Colonic mucosa (tissue), 4 donors: Measurements from ENCODE around the gene PDSS2. TPM values are rescaled to one million over a fixed set of nuclear protein-coding genes. Genes with fewer than 3 reads are reported as not detected.

Experiments used
- DNase-seq: peaks from one replicate; pipeline ENCODE4 v3.0.0-alpha.2; 2020
- H3K27ac ChIP-seq: fragments of 200-600 bp; one replicate; pipeline ENCODE4 v1.8.0; 2021
- H3K27me3 ChIP-seq: fragments of 200-600 bp; one replicate; pipeline ENCODE4 v1.8.0; 2021
- H3K36me3 ChIP-seq: fragments of 200-600 bp; one replicate; pipeline ENCODE4 v1.8.0; 2021
- H3K4me1 ChIP-seq: fragments of 200-600 bp; one replicate; pipeline ENCODE4 v1.8.0; 2021; ENCODE audit warnings: mild to moderate bottlenecking
- H3K4me3 ChIP-seq: fragments of 200-600 bp; one replicate; pipeline ENCODE4 v1.8.0; 2021
- H3K9ac ChIP-seq, 2 donors: one replicate each; pipeline ENCODE4 v1.7.0; 2013; ENCODE audit warnings: control low read depth in 2 of 2, low read depth in 2 of 2, low read length in 2 of 2
- H3K9me3 ChIP-seq: fragments of 200-600 bp; one replicate; pipeline ENCODE4 v1.8.0; 2021
- intact Hi-C: fragments of 100-400 bp; cut with DNase I; formaldehyde crosslinking; loops from one replicate; pipeline ENCODE4 v1.14.1; 2022
- total RNA-seq, 2 donors: library from RNA; stranded (reverse); fragmentation: NEBNext Ultra II Directional in 1 of 2; extraction: Animal tissue kit (Norgen Biotek cat#: 25700) in 1 of 2; gene quantifications; one replicate each; pipeline ENCODE4 v1.2.1, GENCODE V29; 2021
- TF ChIP-seq, protein P1 (sequence below): fragments of 200-600 bp; IDR thresholded peaks from one replicate; pipeline ENCODE4 v1.8.0; 2022; ENCODE audit warnings: antibody characterized with exemption, mild to moderate bottlenecking
- donor health status: healthy.
- donor health status: DM: no; HTN: no; CAD: no.
- donor health status: DM: no; HTN: no; CAD: no.

The PDSS2 gene
- total RNA-seq, 2 donors from 2014 or later = 26.3 to 35.7 TPM

DNA sequence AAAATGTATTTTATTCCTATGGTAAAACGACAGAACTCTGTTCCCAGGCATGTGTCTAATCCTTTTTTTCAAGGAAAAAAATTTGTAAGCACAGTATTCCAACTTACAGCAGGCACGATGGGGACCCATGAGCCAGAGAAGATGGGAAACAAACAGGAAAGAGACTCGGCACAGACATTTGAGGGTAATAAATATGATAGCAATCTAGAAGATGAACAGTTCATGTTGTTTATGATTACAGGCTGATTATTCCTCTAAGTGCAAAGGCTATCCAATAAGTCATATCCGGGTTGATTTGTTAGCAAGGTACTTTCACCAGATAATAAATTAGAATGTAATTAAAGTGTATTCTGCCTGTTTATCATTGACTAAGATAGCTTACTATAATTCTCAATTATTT is 43.2 kb downstream of the PDSS2 start:
- Histone ChIP-seq H3K27me3 (no peaks in the 10 kb centered on the region), H3K27ac (no peak overlapping the region), H3K4me3 (no peak overlapping the region), H3K4me1 (peaks cover 6% of the 10 kb centered on the region), H3K36me3 (no peaks in the 10 kb centered on the region), H3K9ac (no peak overlapping the region), H3K9me3 (no peaks in the 10 kb centered on the region)
- intact Hi-C loops = no loop called here
- TF ChIP-seq, protein P1, sequence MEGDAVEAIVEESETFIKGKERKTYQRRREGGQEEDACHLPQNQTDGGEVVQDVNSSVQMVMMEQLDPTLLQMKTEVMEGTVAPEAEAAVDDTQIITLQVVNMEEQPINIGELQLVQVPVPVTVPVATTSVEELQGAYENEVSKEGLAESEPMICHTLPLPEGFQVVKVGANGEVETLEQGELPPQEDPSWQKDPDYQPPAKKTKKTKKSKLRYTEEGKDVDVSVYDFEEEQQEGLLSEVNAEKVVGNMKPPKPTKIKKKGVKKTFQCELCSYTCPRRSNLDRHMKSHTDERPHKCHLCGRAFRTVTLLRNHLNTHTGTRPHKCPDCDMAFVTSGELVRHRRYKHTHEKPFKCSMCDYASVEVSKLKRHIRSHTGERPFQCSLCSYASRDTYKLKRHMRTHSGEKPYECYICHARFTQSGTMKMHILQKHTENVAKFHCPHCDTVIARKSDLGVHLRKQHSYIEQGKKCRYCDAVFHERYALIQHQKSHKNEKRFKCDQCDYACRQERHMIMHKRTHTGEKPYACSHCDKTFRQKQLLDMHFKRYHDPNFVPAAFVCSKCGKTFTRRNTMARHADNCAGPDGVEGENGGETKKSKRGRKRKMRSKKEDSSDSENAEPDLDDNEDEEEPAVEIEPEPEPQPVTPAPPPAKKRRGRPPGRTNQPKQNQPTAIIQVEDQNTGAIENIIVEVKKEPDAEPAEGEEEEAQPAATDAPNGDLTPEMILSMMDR = no peak
- no peak for DNase-seq

DNA sequence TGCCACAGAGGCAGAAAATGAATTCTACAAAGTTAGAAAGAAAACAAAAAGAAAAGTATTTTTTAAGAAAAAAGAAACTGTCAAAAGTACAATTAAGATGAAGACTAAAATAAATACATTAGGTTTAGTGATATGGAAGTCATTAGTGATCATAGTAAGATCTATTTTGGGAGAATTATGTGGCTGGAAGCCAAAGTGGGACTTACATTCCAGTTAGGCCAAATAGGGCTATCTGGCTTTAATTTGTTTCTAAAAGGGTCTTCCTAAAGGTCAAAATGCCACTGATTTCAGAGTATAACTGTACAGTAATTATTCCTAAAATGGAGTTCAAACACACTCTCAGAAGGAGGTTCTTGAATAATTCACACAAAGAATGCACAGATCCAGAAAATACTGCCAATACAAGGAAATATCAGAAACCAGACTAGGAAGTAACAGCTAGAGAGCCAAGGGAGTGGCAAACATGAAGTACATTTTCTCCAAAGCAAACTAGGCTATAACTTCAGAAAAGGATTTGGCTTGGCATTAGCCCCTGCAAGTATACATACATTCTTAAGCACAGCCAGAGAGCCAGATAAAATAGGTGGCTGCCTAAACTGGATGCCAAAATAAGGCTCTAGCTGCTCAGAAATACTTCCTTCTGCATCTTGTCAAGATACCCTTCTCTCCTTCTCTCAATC is 45.3 kb downstream of the PDSS2 start:
- no peaks in the 10 kb centered on the region for H3K9me3 ChIP-seq
- no peak overlapping the region for H3K9ac ChIP-seq
- H3K4me1 ChIP-seq = peaks cover 6% of the 10 kb centered on the region
- TF ChIP-seq, protein P1 = no peak
- no peaks in the 10 kb centered on the region for H3K36me3 ChIP-seq
- H3K27ac ChIP-seq = no peak overlapping the region
- intact Hi-C loops = no loop called here
- H3K27me3 ChIP-seq = no peaks in the 10 kb centered on the region
- no peak for DNase-seq
- H3K4me3 ChIP-seq = no peak overlapping the region

DNA sequence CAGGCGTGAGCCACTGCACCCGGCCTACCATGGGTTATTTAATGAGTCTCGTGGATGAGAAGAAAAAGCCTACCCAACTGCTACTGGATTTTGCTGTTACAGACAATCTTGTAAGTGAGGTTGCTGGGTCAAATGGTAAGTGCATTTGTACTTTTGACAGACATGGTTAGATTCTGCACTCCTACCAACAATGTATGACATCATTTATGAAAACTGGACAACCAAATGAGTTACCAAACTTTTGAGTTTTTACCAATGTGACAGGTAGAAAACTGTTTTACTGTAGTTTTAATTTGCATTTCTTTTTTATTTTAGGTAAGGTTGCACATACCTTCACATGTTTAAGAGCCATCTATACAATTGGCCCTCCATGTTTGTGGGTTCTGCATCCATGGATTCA is 48.2 kb downstream of the PDSS2 start:
- intact Hi-C loops = no loop called here
- Histone ChIP-seq H3K36me3 (no peaks in the 10 kb centered on the region), H3K27me3 (no peaks in the 10 kb centered on the region), H3K9ac (no peak overlapping the region), H3K27ac (no peak overlapping the region), H3K4me3 (no peak overlapping the region), H3K4me1 (peaks cover 4% of the 10 kb centered on the region), H3K9me3 (no peaks in the 10 kb centered on the region)
- DNase-seq = no peak
- TF ChIP-seq, protein P1 = no peak

DNA sequence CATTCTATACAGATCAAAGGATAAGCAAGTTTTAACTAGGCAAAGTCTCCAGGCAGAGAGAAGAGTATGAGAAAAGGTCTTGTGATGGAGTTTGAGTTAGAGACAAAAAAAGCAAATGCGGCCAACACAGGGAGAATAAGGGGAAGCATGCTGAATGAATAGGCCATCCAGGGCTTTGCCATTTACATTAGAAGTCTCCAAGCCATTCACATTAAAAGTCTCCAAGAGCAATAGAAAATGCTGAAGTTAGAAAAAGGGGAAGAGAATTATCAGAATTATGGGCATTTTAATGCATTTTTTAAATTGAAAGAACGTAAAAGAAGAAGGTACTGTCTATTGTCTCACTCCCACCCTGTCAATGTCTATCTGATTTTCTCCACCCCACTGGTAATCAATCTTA is 49.4 kb downstream of the PDSS2 start:
- DNase-seq = no peak
- Histone ChIP-seq H3K27ac (no peak overlapping the region), H3K4me3 (no peak overlapping the region), H3K9me3 (no peaks in the 10 kb centered on the region), H3K4me1 (peaks cover 4% of the 10 kb centered on the region), H3K36me3 (no peaks in the 10 kb centered on the region), H3K9ac (no peak overlapping the region), H3K27me3 (no peaks in the 10 kb centered on the region)
- TF ChIP-seq, protein P1 = no peak
- intact Hi-C loops = no loop called here

DNA sequence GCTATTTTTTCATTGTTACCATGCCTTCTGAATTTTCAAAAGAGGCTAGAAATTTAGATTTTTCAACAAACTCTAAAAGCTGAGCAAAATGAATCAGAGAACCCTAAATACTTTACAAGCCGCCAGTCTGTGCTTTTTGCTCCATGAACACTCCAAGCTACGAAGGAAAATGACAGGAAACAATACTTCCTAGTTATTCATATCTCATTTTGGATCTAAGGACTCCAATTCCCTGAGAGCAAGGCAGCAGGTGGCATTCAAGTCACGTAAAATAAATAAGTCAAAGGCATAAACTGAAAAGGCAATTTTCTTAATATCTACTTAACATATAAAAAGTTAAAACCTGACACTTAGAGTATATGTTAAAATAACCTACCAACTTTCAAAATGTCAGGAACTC is 50.6 kb downstream of the PDSS2 start:
- no peak overlapping the region for H3K4me3 ChIP-seq
- no peaks in the 10 kb centered on the region for H3K27me3 ChIP-seq
- H3K36me3 ChIP-seq = no peaks in the 10 kb centered on the region
- TF ChIP-seq, protein P1 = no peak
- intact Hi-C loops = no loop called here
- DNase-seq = no peak
- no peaks in the 10 kb centered on the region for H3K9me3 ChIP-seq
- no peak overlapping the region for H3K27ac ChIP-seq
- H3K4me1 ChIP-seq = no peaks in the 10 kb centered on the region
- H3K9ac ChIP-seq = no peak overlapping the region
